Gastroesophageal sphincter (tissue), 4 donors: ENCODE data around the gene THBS2. TPM values are rescaled to one million over a fixed set of nuclear protein-coding genes. Genes with fewer than 3 reads are reported as not detected.

Experiments used
- ATAC-seq: fragments of 150-250 bp; one replicate; pipeline ENCODE4 v1.9.1; 2016; ENCODE audit warnings: mild to moderate bottlenecking, moderate library complexity
- H3K27ac ChIP-seq, 4 donors: fragments of 200-600 bp; sonication (generic) in 3 of 4; 1 replicate in 3 of 4; 2 replicates in 1 of 4; pipeline ENCODE4 v1.5.1; 2016 to 2019
- H3K27me3 ChIP-seq: fragments of 200-600 bp; sonication (generic); one replicate; pipeline ENCODE4 v1.5.1; 2019
- H3K36me3 ChIP-seq, 2 donors: fragments of 200-600 bp; sonication (generic); one replicate each; pipeline ENCODE4 v1.5.1; 2019; ENCODE audit warnings: control low read depth in 1 of 2
- H3K4me1 ChIP-seq, 3 donors: fragments of 200-600 bp; sonication (generic); 1 replicate in 2 of 3; 2 replicates in 1 of 3; pipeline ENCODE4 v1.5.1; 2016 to 2019; ENCODE audit warnings: control low read depth in 2 of 3
- H3K4me3 ChIP-seq, 2 donors: fragments of 200-600 bp; sonication (generic); one replicate each; pipeline ENCODE4 v1.5.1; 2019; ENCODE audit warnings: mild to moderate bottlenecking in 1 of 2, moderate library complexity in 1 of 2
- H3K9me3 ChIP-seq, 3 donors: fragments of 200-600 bp; sonication (generic); one replicate each; pipeline ENCODE4 v1.5.1; 2017 to 2019; ENCODE audit warnings: control low read depth in 2 of 3
- EP300 ChIP-seq: sonication (generic); formaldehyde crosslinking; IDR thresholded peaks from one replicate; pipeline ENCODE4 v1.6.1; 2017; ENCODE audit warnings: antibody characterized with exemption, mild to moderate bottlenecking
- POLR2A ChIP-seq, 2 donors: fragments of 450-650 bp; IDR thresholded peaks; one replicate each; pipeline ENCODE4 v1.6.1; 2017; ENCODE audit warnings: antibody characterized with exemption in 2 of 2, mild to moderate bottlenecking in 2 of 2, moderate library complexity in 1 of 2
- POLR2AphosphoS5 ChIP-seq: sonication (generic); formaldehyde crosslinking; IDR thresholded peaks from one replicate; pipeline ENCODE4 v1.6.1; 2017; ENCODE audit warnings: antibody characterized with exemption
- WGBS, 2 donors: methylation state at CpG; one replicate each; pipeline ENCODE4 v1.1.5; 2018; ENCODE audit warnings: low coverage in 1 of 2; 5-methylcytosine and 5-hydroxymethylcytosine counted together
- total RNA-seq, 4 donors: library from RNA; depleted of rRNA; stranded (reverse); fragments of >200 nt; gene quantifications; one replicate each; pipeline ENCODE4 v1.1.0, GENCODE V29; 2016
- TF ChIP-seq, protein P1 (sequence below), 4 experiments: fragments of 200-600 bp in 2 of 4; fragments of 450-650 bp in 2 of 4; sonication (generic) in 1 of 4; IDR thresholded peaks; one replicate each; pipeline ENCODE4 v1.5.1; 2017 to 2019; ENCODE audit warnings: antibody characterized with exemption in 4 of 4, mild to moderate bottlenecking in 2 of 4, moderate library complexity in 2 of 4

THBS2 gene
- total RNA-seq, 4 donors from 2014 or later: 21.5 to 41.9 (median 35.7) TPM

DNA sequence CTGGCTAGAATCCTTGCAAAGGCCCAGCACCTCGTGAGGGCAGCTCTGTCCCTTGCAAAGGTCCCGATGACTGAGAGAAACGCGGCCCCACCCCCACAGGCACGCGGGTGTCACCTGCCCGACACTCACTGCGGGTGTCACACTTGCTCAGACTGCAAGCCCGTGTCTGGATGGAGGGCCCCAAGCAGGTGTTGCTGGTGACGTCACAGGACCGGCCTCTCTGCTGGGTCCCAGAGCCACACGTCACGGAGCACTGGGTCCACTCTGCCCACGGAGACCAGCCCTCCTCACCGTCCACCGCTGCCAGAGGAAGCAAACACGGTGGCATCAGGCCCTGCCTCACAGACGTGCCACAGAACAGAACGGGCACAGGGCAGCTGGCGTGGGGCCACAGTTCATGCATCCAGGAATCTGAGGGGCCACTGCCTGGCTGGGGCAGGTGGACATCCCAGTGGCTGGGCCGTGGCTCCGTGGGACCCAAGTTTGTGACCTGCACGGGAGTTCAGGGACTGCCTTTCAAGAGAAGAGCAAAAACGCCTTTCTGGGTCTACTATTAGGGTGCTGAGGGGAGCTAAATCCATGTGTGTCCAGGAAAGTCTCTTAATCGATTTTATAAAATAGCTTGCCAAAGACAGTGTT, 16.0 kb downstream of the THBS2 start:
- no peak overlapping the region for H3K4me3 ChIP-seq
- H3K27me3 ChIP-seq: no peaks in the 10 kb centered on the region
- no peak for ATAC-seq
- no peaks in the 10 kb centered on the region for H3K4me1 ChIP-seq
- H3K27ac ChIP-seq: no peak overlapping the region
- no peaks in the 10 kb centered on the region for H3K9me3 ChIP-seq
- peaks cover 0 to 36% of the 10 kb centered on the region in 2 donors for H3K36me3 ChIP-seq
- 90 to 93% methylated on average over 2 to 12 of the region's 25 CpGs for WGBS, 2 donors
- TF ChIP-seq POLR2AphosphoS5 (no peak), POLR2A (IDR thresholded peaks at IDR 0.05) (no peak), EP300 (no peak)
- TF ChIP-seq, protein P1, sequence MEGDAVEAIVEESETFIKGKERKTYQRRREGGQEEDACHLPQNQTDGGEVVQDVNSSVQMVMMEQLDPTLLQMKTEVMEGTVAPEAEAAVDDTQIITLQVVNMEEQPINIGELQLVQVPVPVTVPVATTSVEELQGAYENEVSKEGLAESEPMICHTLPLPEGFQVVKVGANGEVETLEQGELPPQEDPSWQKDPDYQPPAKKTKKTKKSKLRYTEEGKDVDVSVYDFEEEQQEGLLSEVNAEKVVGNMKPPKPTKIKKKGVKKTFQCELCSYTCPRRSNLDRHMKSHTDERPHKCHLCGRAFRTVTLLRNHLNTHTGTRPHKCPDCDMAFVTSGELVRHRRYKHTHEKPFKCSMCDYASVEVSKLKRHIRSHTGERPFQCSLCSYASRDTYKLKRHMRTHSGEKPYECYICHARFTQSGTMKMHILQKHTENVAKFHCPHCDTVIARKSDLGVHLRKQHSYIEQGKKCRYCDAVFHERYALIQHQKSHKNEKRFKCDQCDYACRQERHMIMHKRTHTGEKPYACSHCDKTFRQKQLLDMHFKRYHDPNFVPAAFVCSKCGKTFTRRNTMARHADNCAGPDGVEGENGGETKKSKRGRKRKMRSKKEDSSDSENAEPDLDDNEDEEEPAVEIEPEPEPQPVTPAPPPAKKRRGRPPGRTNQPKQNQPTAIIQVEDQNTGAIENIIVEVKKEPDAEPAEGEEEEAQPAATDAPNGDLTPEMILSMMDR (IDR thresholded peaks at IDR 0.05): no peak

DNA sequence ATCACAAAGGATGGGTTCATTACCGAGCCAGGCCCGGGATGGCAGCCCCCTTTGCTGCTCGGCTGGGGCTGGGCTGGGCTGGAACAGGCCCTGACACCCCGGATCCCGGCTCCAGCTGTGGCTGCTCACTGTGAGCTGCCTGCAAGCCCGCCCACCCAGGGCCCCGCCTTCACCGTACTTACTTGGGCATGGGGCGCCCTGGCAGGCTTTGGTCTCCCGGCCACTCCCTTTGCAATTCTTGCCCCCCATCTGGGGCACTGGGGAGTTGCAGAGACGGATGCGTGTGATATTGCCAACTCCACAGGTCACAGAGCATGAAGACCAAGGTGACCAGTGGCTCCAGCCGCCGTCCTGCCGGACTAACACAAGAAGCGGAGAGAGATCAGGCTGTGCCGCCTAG, 16.7 kb downstream of the THBS2 start:
- no CpG with 5 or more reads among the region's 17 CpGs for WGBS, 2 donors
- no peak for ATAC-seq
- Histone ChIP-seq H3K4me3 (no peak overlapping the region), H3K36me3 (peaks cover 0 to 43% of the 10 kb centered on the region in 2 donors), H3K4me1 (no peaks in the 10 kb centered on the region), H3K9me3 (no peaks in the 10 kb centered on the region), H3K27ac (no peak overlapping the region), H3K27me3 (no peaks in the 10 kb centered on the region)
- TF ChIP-seq EP300: no peak
- TF ChIP-seq POLR2AphosphoS5: no peak
- TF ChIP-seq, protein P1 (IDR thresholded peaks at IDR 0.05): no peak
- no peak for TF ChIP-seq POLR2A (IDR thresholded peaks at IDR 0.05)

DNA sequence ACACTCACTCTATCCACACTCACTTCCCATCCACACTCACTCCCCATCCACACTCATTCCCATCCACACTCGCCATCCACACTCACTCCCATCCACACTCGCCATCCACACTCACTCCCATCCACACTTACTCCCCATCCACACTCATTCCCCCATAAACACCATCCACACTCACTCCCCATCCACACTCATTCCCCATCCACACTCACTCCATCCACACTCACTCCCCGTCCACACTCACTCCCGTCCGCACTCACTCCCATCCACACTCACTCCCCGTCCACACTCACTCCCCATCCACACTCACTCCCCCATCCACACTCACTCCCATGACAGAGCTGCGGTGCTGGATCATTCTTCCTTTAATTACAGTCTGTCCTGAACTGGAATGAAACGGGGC, 17.1 kb downstream of the THBS2 start:
- Histone ChIP-seq H3K4me1 (no peaks in the 10 kb centered on the region), H3K27me3 (no peaks in the 10 kb centered on the region), H3K4me3 (no peak overlapping the region), H3K36me3 (peaks cover 0 to 45% of the 10 kb centered on the region in 2 donors), H3K9me3 (no peaks in the 10 kb centered on the region), H3K27ac (no peak overlapping the region)
- no peak for ATAC-seq
- TF ChIP-seq EP300: no peak
- TF ChIP-seq, protein P1 (IDR thresholded peaks at IDR 0.05): no peak
- TF ChIP-seq POLR2A (IDR thresholded peaks at IDR 0.05): no peak
- no peak for TF ChIP-seq POLR2AphosphoS5
- WGBS, 2 donors: 89 to 91% methylated on average over 7 of the region's 8 CpGs

DNA sequence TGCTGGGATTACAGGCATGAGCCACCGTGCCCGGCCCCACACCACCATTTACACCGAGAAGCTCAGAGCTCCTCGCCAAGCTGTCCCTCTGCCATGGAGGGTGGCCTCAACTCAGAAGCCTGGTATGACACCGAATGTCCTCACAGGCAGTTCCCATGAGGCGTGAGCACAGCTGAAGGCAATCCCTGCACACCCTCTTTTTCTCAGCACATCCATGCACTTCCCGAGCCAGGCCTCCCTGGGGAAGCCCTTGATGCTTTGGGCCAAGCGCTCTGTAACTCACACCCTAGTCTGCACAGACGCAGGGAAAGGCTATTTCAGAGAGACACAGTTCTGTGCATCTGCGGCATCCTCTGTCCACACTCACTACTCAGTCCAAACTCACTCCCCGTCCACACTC, 18.4 kb downstream of the THBS2 start:
- TF ChIP-seq POLR2AphosphoS5 (no peak), EP300 (no peak), POLR2A (IDR thresholded peaks at IDR 0.05) (no peak)
- TF ChIP-seq, protein P1 (IDR thresholded peaks at IDR 0.05): no peak
- no peak overlapping the region for H3K4me3 ChIP-seq
- no peaks in the 10 kb centered on the region for H3K9me3 ChIP-seq
- no peaks in the 10 kb centered on the region for H3K27me3 ChIP-seq
- H3K4me1 ChIP-seq: peaks cover 0 to 4% (median 0%) of the 10 kb centered on the region in 3 donors
- WGBS, 2 donors: 90 to 100% methylated on average over 2 to 4 of the region's 11 CpGs
- peaks cover 0 to 49% of the 10 kb centered on the region in 2 donors for H3K36me3 ChIP-seq
- no peak overlapping the region for H3K27ac ChIP-seq
- no peak for ATAC-seq

DNA sequence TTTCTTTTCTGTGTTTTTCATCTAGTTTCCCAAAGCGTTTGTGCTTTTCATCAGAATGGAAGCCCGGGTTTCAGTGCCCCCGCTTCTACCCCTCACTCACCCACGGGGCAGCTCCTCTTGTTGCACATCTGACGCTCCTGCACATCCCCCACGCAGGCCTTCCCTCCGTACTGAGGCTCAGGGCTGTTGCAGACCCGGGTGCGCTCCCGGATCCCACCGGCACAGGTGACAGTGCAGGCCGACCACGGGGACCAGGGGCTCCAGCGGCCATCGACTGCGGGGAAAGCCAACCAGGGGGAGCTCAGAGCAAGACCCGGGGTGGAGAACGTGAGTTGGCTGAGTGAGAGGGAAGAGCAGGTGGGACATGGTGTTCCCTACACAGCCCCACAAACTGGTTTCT, 19.0 kb downstream of the THBS2 start:
- Histone ChIP-seq H3K4me3 (no peak overlapping the region), H3K4me1 (peaks cover 0 to 10% (median 0%) of the 10 kb centered on the region in 3 donors), H3K27ac (no peak overlapping the region), H3K36me3 (peaks cover 0 to 49% of the 10 kb centered on the region in 2 donors), H3K27me3 (no peaks in the 10 kb centered on the region), H3K9me3 (no peaks in the 10 kb centered on the region)
- no peak for ATAC-seq
- TF ChIP-seq EP300: no peak
- TF ChIP-seq, protein P1 (IDR thresholded peaks at IDR 0.05): no peak
- no peak for TF ChIP-seq POLR2AphosphoS5
- TF ChIP-seq POLR2A (IDR thresholded peaks at IDR 0.05): no peak
- 84 to 100% methylated on average over 1 to 8 of the region's 18 CpGs for WGBS, 2 donors
